Fibroblast of mammary gland (primary cell): ENCODE results near the gene ACVRL1.

ENCODE experiments used
- DNase-seq: peaks from one replicate; pipeline ENCODE4 v3.0.0-alpha.2; 2010; ENCODE audit warnings: low read depth
- H3K4me3 ChIP-seq: 2 replicates; pipeline ENCODE4 v1.5.1; 2011; ENCODE audit warnings: low read depth, mild to moderate bottlenecking, low read length, moderate library complexity; ENCODE audit not compliant: control insufficient read depth
- CTCF ChIP-seq: conservative IDR thresholded peaks from 2 replicates; pipeline ENCODE4 v1.5.1; 2011; ENCODE audit warnings: low read depth, low read length, inconsistent platforms; ENCODE audit not compliant: control insufficient read depth, insufficient read depth

Gene ACVRL1

DNA sequence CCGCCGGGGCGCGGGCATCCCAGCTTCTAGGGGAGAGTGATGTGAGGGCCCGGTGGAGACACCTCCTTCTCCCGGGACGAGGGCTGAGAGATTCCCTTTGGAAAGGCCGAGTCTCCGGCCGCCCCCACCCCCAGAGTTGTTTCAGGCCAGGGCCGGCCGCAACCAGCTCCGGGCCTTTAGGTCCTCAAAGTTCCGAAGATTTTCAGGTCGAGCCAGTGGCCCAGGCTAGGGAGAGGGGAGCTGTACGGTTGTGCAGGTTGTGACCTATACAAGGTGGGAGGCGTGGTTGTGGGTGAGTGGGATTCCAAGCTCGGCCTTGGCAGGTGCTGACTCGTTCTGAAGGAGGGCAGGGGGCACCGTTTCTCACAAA is 37.8 kb upstream of the ACVRL1 start:
- H3K4me3 ChIP-seq, result no peak overlapping the region
- no peak for TF ChIP-seq CTCF
- DNase-seq, result no peak

- TF ChIP-seq CTCF, result no peak
- H3K4me3 ChIP-seq, result no peak overlapping the region
- DNase-seq, result no peak
Measured at GRCh38 chr12:51869931-51870330, 37.4 kb upstream of the ACVRL1 start.

GRCh38 chr12:51870504-51870903 is 36.8 kb upstream of the ACVRL1 start:
- no peak for TF ChIP-seq CTCF
- DNase-seq, result no peak
- H3K4me3 ChIP-seq, result no peak overlapping the region

DNA sequence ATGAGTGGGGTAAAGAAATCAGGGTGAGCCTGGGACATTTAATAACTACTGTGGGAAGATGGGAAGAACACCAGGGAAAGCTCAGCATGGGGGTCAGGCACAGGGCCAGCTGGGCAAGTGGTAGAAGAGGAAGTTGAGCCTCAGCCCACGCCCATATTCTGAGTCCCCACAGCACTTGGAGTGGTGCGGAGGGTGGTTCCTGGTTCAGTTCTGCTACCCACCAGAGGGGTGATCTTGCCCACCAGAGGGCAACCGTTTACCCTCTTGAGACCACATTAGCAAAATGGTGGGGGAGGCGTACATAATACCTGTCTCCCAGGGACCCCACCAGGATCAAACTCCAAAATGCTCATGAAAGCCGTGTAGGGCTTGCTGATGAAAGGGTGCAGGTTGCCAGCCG is 36.2 kb upstream of the ACVRL1 start:
- DNase-seq, result no peak
- no peak for TF ChIP-seq CTCF
- no peak overlapping the region for H3K4me3 ChIP-seq

GRCh38 chr12:51871918-51872688 is 35.2 kb upstream of the ACVRL1 start:
- TF ChIP-seq CTCF, result no peak
- DNase-seq, result no peak
- H3K4me3 ChIP-seq, result no peak overlapping the region

DNA sequence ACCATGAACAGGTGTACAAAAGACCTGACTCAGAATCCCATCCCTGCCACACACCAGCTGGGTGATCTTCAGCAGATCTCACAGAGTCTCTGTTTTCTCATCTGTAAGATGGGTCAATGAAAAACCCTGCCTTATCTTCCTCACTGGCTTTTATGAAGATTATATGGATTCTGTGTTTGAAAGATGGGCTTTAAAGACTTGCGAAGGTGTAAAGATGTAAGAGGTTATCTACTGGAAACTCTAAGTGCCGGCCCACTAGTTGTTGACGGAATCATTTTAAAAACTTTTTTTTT is 34.7 kb upstream of the ACVRL1 start:
- no peak for TF ChIP-seq CTCF
- no peak for DNase-seq
- H3K4me3 ChIP-seq, result no peak overlapping the region
